ENCODE data around the gene RNF208. TPM values are rescaled to one million over a fixed set of nuclear protein-coding genes. Genes with fewer than 3 reads are reported as not detected.

Gene RNF208
- total RNA-seq, 1 donor from 2014 or later, result 4.3 TPM

DNA sequence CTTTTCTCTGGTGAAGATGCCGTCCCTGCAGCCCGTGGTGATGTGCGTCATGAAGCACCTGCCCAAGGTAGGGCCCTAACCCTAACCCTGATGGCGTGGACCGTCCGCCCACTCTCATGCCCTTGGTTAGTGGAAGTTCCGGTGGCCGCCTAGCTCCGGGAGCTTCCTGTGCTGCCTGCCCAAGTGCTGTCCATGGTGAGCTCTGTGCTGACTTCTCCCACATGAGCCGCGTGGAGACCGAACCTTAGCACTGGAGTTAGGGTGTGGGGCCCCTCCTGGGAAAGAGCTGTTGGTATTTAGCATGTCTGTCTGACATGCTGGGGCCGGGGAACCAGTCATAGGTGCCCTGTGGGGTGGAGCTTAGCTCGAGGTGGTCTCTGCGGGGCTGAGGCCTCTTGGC, 34.3 kb upstream of the RNF208 start:
- peaks cover 2% of the 10 kb centered on the region for H3K27me3 Mint-ChIP-seq (ENCODE audit: low read depth, unreplicated experiment)
- H3K27ac Mint-ChIP-seq (ENCODE audit: unreplicated experiment), result peak overlapping the region; percentile 53
- DNase-seq (ENCODE audit: low read depth) (no peak), FAIRE-seq (no peak)
- peaks cover 4% of the 10 kb centered on the region for H3K4me1 Mint-ChIP-seq (ENCODE audit: low read depth, unreplicated experiment)
- no peaks in the 10 kb centered on the region for H3K9me3 Mint-ChIP-seq (ENCODE audit: unreplicated experiment)
- Histone ChIP-seq H3K27me3 (ENCODE audit: insufficient read depth, low read length) (no peaks in the 10 kb centered on the region), H3K4me2 (ENCODE audit: low read length) (peak overlapping the region; percentile 99), H3K79me2 (ENCODE audit: insufficient read depth, low read length) (peaks cover 37% of the 10 kb centered on the region), H3K4me1 (ENCODE audit: insufficient read depth, low read length) (peaks cover 22% of the 10 kb centered on the region), H3K36me3 (ENCODE audit: insufficient read depth, low read length) (peaks cover 4% of the 10 kb centered on the region), H3K9me3 (ENCODE audit: insufficient read depth, low read depth, low read length) (no peaks in the 10 kb centered on the region), H3K9ac (ENCODE audit: low read length) (peak overlapping the region; percentile 88), H3K27ac (ENCODE audit: low read depth, low read length) (no peak overlapping the region), H2AFZ (ENCODE audit: low read depth, low read length) (no peak overlapping the region), H3K4me3 (ENCODE audit: insufficient read depth, low read depth, low read length) (peak overlapping the region; percentile 97), H4K20me1 (ENCODE audit: insufficient read depth, low read length) (peaks cover 23% of the 10 kb centered on the region)
- TF ChIP-seq EZH2 (IDR thresholded peaks at IDR 0.05; ENCODE audit: insufficient read depth, low read length), result no peak
- TF ChIP-seq, protein P1, sequence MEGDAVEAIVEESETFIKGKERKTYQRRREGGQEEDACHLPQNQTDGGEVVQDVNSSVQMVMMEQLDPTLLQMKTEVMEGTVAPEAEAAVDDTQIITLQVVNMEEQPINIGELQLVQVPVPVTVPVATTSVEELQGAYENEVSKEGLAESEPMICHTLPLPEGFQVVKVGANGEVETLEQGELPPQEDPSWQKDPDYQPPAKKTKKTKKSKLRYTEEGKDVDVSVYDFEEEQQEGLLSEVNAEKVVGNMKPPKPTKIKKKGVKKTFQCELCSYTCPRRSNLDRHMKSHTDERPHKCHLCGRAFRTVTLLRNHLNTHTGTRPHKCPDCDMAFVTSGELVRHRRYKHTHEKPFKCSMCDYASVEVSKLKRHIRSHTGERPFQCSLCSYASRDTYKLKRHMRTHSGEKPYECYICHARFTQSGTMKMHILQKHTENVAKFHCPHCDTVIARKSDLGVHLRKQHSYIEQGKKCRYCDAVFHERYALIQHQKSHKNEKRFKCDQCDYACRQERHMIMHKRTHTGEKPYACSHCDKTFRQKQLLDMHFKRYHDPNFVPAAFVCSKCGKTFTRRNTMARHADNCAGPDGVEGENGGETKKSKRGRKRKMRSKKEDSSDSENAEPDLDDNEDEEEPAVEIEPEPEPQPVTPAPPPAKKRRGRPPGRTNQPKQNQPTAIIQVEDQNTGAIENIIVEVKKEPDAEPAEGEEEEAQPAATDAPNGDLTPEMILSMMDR (IDR thresholded peaks at IDR 0.05; ENCODE audit: insufficient read depth, low read depth, low read length), result no peak
- no peaks in the 10 kb centered on the region for H3K36me3 Mint-ChIP-seq (ENCODE audit: low read depth, unreplicated experiment)
- peak overlapping the region; percentile 90 for H3K4me3 Mint-ChIP-seq (ENCODE audit: unreplicated experiment)

DNA sequence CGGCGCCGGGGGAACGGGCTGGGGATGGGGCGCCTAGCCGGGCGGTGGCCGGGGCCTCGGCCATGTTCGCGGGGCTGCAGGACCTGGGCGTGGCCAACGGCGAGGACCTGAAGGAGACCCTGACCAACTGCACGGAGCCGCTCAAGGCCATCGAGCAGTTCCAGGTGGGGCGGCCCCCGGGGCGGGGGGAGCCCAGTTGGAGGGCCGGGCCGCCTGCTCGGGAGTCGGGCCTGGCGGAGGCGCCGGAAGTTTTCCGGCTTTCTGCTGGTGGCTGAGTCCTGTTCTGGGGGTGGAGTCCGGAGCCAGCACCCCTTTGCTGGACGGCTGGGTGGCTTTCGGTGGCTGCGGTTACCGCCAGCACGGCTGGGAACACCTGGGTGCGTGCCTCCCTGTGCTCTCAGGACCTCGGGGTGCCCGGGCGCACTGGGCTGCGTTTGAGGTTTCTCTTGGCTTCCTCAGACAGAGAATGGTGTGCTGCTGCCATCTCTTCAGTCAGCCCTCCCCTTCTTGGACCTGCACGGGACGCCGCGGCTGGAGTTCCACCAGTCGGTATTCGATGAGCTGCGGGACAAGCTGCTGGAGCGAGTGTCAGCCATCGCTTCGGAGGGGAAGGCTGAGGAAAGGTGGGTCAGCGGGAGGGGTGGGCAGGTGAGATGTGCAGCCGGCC, 33.5 kb upstream of the RNF208 start:
- Histone ChIP-seq H2AFZ (ENCODE audit: low read depth, low read length) (peak overlapping the region; percentile 56), H3K79me2 (ENCODE audit: insufficient read depth, low read length) (peaks cover 37% of the 10 kb centered on the region), H3K27me3 (ENCODE audit: insufficient read depth, low read length) (no peaks in the 10 kb centered on the region), H3K9me3 (ENCODE audit: insufficient read depth, low read depth, low read length) (no peaks in the 10 kb centered on the region), H3K4me3 (ENCODE audit: insufficient read depth, low read depth, low read length) (peak overlapping the region; percentile 97), H3K4me1 (ENCODE audit: insufficient read depth, low read length) (peaks cover 22% of the 10 kb centered on the region), H3K27ac (ENCODE audit: low read depth, low read length) (peak overlapping the region; percentile 50), H3K9ac (ENCODE audit: low read length) (peak overlapping the region; percentile 88), H3K4me2 (ENCODE audit: low read length) (peak overlapping the region; percentile 99), H3K36me3 (ENCODE audit: insufficient read depth, low read length) (peaks cover 4% of the 10 kb centered on the region), H4K20me1 (ENCODE audit: insufficient read depth, low read length) (peaks cover 23% of the 10 kb centered on the region)
- Mint-ChIP-seq H3K27ac (ENCODE audit: unreplicated experiment) (no peak overlapping the region), H3K27me3 (ENCODE audit: low read depth, unreplicated experiment) (peaks cover 2% of the 10 kb centered on the region), H3K36me3 (ENCODE audit: low read depth, unreplicated experiment) (no peaks in the 10 kb centered on the region), H3K9me3 (ENCODE audit: unreplicated experiment) (no peaks in the 10 kb centered on the region), H3K4me1 (ENCODE audit: low read depth, unreplicated experiment) (peaks cover 4% of the 10 kb centered on the region), H3K4me3 (ENCODE audit: unreplicated experiment) (peak overlapping the region; percentile 90)
- no peak for DNase-seq (ENCODE audit: low read depth)
- TF ChIP-seq, protein P1 (IDR thresholded peaks at IDR 0.05; ENCODE audit: insufficient read depth, low read depth, low read length), result no peak
- TF ChIP-seq EZH2 (IDR thresholded peaks at IDR 0.05; ENCODE audit: insufficient read depth, low read length), result no peak
- FAIRE-seq, result no peak
